Endothelial cell of umbilical vein (primary cell): ENCODE measurements around the gene STRA6. TPM values are rescaled to one million over a fixed set of nuclear protein-coding genes. Genes with fewer than 3 reads are reported as not detected.

Experiments used
- BruUV-seq: library from RNA; stranded (reverse); fragments of 400-500 nt; replicated peaks from 2 replicates; lab custom pipeline; 2021; lab: Mats Ljungman, UMichigan
- CTCF ChIA-PET: fragments of 300-600, 350-600 bp; sonication (Branson Sonifier 250); formaldehyde crosslinking; loops from one replicate; lab custom pipeline; 2021; ENCODE audit warnings: antibody characterized with exemption, inconsistent platforms; lab: Charles Lee
- POLR2A ChIA-PET: fragments of 300-600, 350-600 bp; sonication (Branson Sonifier 250); formaldehyde crosslinking; loops from one replicate; lab custom pipeline; 2021; ENCODE audit warnings: antibody characterized with exemption, inconsistent platforms; lab: Charles Lee
- DNase-seq: peaks from one replicate; pipeline ENCODE4 v3.0.0-alpha.2; 2011; ENCODE audit warnings: low read depth, low spot score
- FAIRE-seq: peaks from 2 replicates; lab custom pipeline; 2011; peaks lifted over from hg19 to GRCh38; lab: Jason Lieb, UNC
- H2AFZ ChIP-seq: 2 replicates; pipeline ENCODE4 v1.6.0; 2012; ENCODE audit warnings: low read depth, low read length, control low read depth, inconsistent platforms
- H3K27ac ChIP-seq: 2 replicates; pipeline ENCODE4 v1.5.1; 2011; ENCODE audit warnings: low read depth, mild to moderate bottlenecking, control low read depth, low read length, moderate library complexity; ENCODE audit not compliant: insufficient read depth
- H3K27me3 ChIP-seq, 2 experiments: 2 replicates each; pipeline versions ENCODE4 v1.6.0 to v1.6.1; 2011; ENCODE audit warnings: low read length in 2 of 2, mixed read lengths in 1 of 2; ENCODE audit not compliant: control insufficient read depth in 2 of 2, insufficient read depth in 2 of 2
- H3K36me3 ChIP-seq, 2 experiments: 2 replicates in 1 of 2; 3 replicates in 1 of 2; pipeline ENCODE4 v1.5.1; 2011; ENCODE audit warnings: low read length in 2 of 2, mild to moderate bottlenecking in 1 of 2, moderate library complexity in 1 of 2; ENCODE audit not compliant: control insufficient read depth in 2 of 2, insufficient read depth in 2 of 2; ENCODE audit errors: extremely low read depth in 1 of 2
- H3K4me1 ChIP-seq: 3 replicates; pipeline ENCODE4 v1.5.1; 2011; ENCODE audit warnings: mild to moderate bottlenecking, low read length; ENCODE audit not compliant: control insufficient read depth, insufficient read depth; ENCODE audit errors: extremely low read depth
- H3K4me2 ChIP-seq: 2 replicates; pipeline ENCODE4 v1.6.1; 2011; ENCODE audit warnings: low read length, control low read depth, mixed read lengths; ENCODE audit not compliant: insufficient read depth
- H3K4me3 ChIP-seq, 3 experiments: fragments of 200-600 bp in 1 of 3; sonication (generic), shearing (Covaris generic) in 1 of 3; replicated peaks in 1 of 3; 2 replicates each; pipeline ENCODE4 v1.5.1; 2011 to 2016; ENCODE audit warnings: control low read depth in 3 of 3, low read length in 3 of 3, mild to moderate bottlenecking in 2 of 3, inconsistent platforms in 1 of 3, low read depth in 1 of 3, moderate library complexity in 1 of 3; ENCODE audit not compliant: insufficient read depth in 1 of 3
- H3K79me2 ChIP-seq: 2 replicates; pipeline ENCODE4 v1.6.0; 2012; ENCODE audit warnings: low read length, inconsistent platforms; ENCODE audit not compliant: control insufficient read depth, insufficient read depth
- H3K9ac ChIP-seq: replicated peaks from 2 replicates; pipeline ENCODE3; 2011; ENCODE audit warnings: low read length, control low read depth; ENCODE audit not compliant: insufficient read depth; ENCODE audit errors: extremely low read depth
- H3K9me1 ChIP-seq: replicated peaks from 3 replicates; pipeline ENCODE4 v1.6.0; 2011; ENCODE audit warnings: mild to moderate bottlenecking, low read length; ENCODE audit not compliant: control insufficient read depth, insufficient read depth; ENCODE audit errors: extremely low read depth
- H3K9me3 ChIP-seq: replicated peaks from 2 replicates; pipeline ENCODE4 v1.5.1; 2012; ENCODE audit warnings: low read length, inconsistent platforms; ENCODE audit not compliant: control insufficient read depth, insufficient read depth
- H4K20me1 ChIP-seq: replicated peaks from 2 replicates; pipeline ENCODE3; 2011; ENCODE audit warnings: mild to moderate bottlenecking, low read length; ENCODE audit not compliant: control insufficient read depth, insufficient read depth; ENCODE audit errors: extremely low read depth
- EZH2 ChIP-seq: IDR thresholded peaks from 2 replicates; pipeline ENCODE4 v1.6.1; 2012; ENCODE audit warnings: borderline replicate concordance, low read depth, mild to moderate bottlenecking, moderate library complexity, low read length, inconsistent platforms; ENCODE audit not compliant: severe bottlenecking
- FOS ChIP-seq: IDR thresholded peaks from 2 replicates; pipeline ENCODE4 v1.6.1; 2011; ENCODE audit warnings: mild to moderate bottlenecking, low read length, moderate library complexity, borderline replicate concordance; ENCODE audit not compliant: insufficient read depth
- GATA2 ChIP-seq: IDR thresholded peaks from 2 replicates; pipeline ENCODE4 v1.7.0; 2011; ENCODE audit warnings: low read depth, mild to moderate bottlenecking, moderate library complexity, mixed read lengths, low read length; ENCODE audit not compliant: insufficient read length, insufficient read depth
- POLR2AphosphoS5 ChIP-seq: IDR thresholded peaks from 2 replicates; pipeline ENCODE4 v1.6.1; 2012; ENCODE audit warnings: low read depth, mild to moderate bottlenecking, control low read depth, low read length, moderate library complexity; ENCODE audit not compliant: insufficient read depth
- dilution Hi-C: fragments of 300-500 bp; cut with MboI; formaldehyde crosslinking; loops from one replicate; pipeline ENCODE4 v1.15.0; 2019; ENCODE audit warnings: low sequenced_read_pairs; ENCODE audit not compliant: extremely low pct_ligation_motif_present
- intact Hi-C: fragments of 100-400 bp; cut with micrococcal nuclease; formaldehyde crosslinking; loops from one replicate; pipeline ENCODE4 v1.10.0; 2022
- polyA plus RNA-seq, 4 experiments: library from polyadenylated mRNA; depleted of rRNA in 3 of 4; stranded (reverse) in 3 of 4; unstranded in 1 of 4; fragments of >200 nt; gene quantifications; 2 replicates each; pipeline versions ENCODE4 v1.2.1 to v1.2.3, GENCODE V29; 2011 to 2012; ENCODE audit warnings: missing spikeins in 1 of 4
- total RNA-seq: library from RNA; stranded (reverse); gene quantifications from 2 replicates; pipeline ENCODE4 v1.2.3, GENCODE V29; 2021

STRA6 gene
- total and polyA plus RNA-seq, 2 donors (not counting 3 experiments of a cell fraction or from before 2014, with no cell fraction given): not detected

DNA sequence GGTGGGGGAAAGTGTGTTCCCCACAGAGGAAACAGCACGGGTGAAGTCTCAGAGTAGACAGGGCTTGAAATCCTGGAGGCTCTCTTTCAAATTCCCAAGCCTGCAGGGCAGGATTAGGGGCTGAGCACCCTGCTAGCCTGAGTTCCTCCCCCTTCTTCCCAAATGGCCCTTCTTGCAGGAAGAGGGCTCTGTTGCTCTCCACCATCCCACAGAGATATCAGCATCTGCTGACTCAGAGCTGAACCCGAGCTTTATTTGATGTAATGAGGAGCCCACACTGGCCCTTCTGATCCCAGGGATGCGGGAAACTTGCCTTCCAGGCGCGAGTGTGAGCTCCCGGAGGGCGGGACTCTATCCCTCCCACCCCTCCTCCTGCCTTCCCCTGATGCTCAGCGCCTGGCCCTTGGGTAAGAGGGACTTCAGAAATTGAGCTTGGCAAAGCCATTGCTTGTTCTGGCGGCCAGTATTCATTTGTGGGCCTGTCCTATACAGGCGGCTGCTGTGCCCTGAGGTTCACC, 1.4 kb upstream of the STRA6 start:
- no peak overlapping the region for H2AFZ ChIP-seq

DNA sequence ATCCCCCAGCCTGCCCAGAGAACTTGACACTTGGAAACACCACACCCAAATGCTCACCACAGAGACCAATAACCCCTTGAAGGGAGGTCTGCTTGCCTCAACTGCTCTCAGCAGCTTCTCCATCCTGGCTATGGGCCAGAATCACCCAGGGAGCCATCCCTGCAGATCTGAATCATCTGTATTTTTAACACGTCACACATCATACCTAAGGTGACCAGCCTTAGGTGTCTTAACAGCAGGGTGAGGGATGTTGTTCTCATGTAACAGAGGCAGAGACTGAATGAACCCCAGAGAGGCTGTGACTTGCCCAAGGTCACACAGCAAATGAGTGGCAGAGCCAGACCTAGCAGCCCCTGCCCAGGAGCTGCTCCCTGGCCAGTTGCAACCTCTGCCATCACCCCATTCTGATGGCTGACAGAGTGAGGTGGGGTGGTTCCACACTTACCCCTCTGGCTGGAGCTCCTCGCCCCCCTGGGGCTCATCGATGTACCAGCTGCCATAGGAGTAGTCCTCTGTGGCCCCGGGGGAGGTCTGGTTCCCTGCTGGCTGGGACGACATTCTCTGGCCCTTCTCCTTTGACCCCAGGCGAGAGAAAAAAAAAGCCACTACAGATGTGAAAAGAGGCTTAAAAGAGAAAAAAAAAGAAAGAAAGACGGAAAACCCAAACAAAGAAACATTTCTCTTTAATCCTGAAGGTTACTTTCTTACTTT, 722 bp downstream of the STRA6 start:
- no TSS peak for BruUV-seq
- FAIRE-seq: no peak
- Histone ChIP-seq H3K27ac (no peak overlapping the region), H2AFZ (no peak overlapping the region), H4K20me1 (no peaks in the 10 kb centered on the region), H3K9me1 (no peaks in the 10 kb centered on the region), H3K4me3 (no peak overlapping the region), H3K9me3 (no peaks in the 10 kb centered on the region), H3K4me2 (no peak overlapping the region), H3K4me1 (peaks cover 3% of the 10 kb centered on the region), H3K27me3 (peaks cover 0 to 3% of the 10 kb centered on the region in 2 experiments), H3K79me2 (no peaks in the 10 kb centered on the region), H3K36me3 (no peaks in the 10 kb centered on the region), H3K9ac (no peak overlapping the region)
- DNase-seq: no peak
- dilution Hi-C loops: no loop called here
- TF ChIP-seq POLR2AphosphoS5 (no peak), GATA2 (no peak)
- ChIA-PET CTCF (no interaction called here), POLR2A (no interaction called here)
- intact Hi-C loops: no loop called here

More for the DNA sequence above, 1.4 kb upstream of the STRA6 start:
- FAIRE-seq (no peak), DNase-seq (no peak)
- Histone ChIP-seq H3K9ac (no peak overlapping the region), H3K79me2 (no peaks in the 10 kb centered on the region), H4K20me1 (no peaks in the 10 kb centered on the region), H3K9me3 (no peaks in the 10 kb centered on the region), H3K27me3 (peaks cover 0 to 3% of the 10 kb centered on the region in 2 experiments), H3K9me1 (no peaks in the 10 kb centered on the region), H3K4me3 (no peak overlapping the region), H3K4me1 (peaks cover 3% of the 10 kb centered on the region), H3K4me2 (no peak overlapping the region), H3K36me3 (no peaks in the 10 kb centered on the region), H3K27ac (no peak overlapping the region)
- BruUV-seq: no TSS peak
- no peak for TF ChIP-seq GATA2
- no peak for TF ChIP-seq FOS
- TF ChIP-seq EZH2: no peak
- intact Hi-C loops (no loop called here), dilution Hi-C loops (no loop called here)
- ChIA-PET POLR2A (no interaction called here), CTCF (no interaction called here)
